Measurements from ENCODE around the gene SERTAD2.

SERTAD2 gene

GRCh38 chr2:64661741-64662169, 8.0 kb upstream of the SERTAD2 start:
- FAIRE-seq: no peak
- TF ChIP-seq CTCF (IDR thresholded peaks at IDR 0.05; ENCODE audit: insufficient read depth, missing control alignments): no peak
- no peak for DNase-seq (ENCODE audit: insufficient read length, low spot score)

- no peak for TF ChIP-seq CTCF (IDR thresholded peaks at IDR 0.05; ENCODE audit: insufficient read depth, missing control alignments)
- DNase-seq (ENCODE audit: insufficient read length, low spot score): no peak
- FAIRE-seq: no peak
Measured at GRCh38 chr2:64659252-64659651, 5.5 kb upstream of the SERTAD2 start.

- TF ChIP-seq CTCF (IDR thresholded peaks at IDR 0.05; ENCODE audit: insufficient read depth, missing control alignments): no peak
- no peak for DNase-seq (ENCODE audit: insufficient read length, low spot score)
- no peak for FAIRE-seq
Measured at GRCh38 chr2:64658269-64658668, 4.6 kb upstream of the SERTAD2 start.

- no peak for DNase-seq (ENCODE audit: insufficient read length, low spot score)
- no peak for FAIRE-seq
Measured at GRCh38 chr2:64657411-64657810, 3.7 kb upstream of the SERTAD2 start.

GRCh38 chr2:64656379-64656778, 2.7 kb upstream of the SERTAD2 start:
- DNase-seq (ENCODE audit: insufficient read length, low spot score) (no peak), FAIRE-seq (no peak)
- TF ChIP-seq CTCF (IDR thresholded peaks at IDR 0.05; ENCODE audit: insufficient read depth, missing control alignments): no peak

More at GRCh38 chr2:64657411-64657810, 3.7 kb upstream of the SERTAD2 start:
- no peak for TF ChIP-seq CTCF (IDR thresholded peaks at IDR 0.05; ENCODE audit: insufficient read depth, missing control alignments)

GRCh38 chr2:64655873-64656272, 2.2 kb upstream of the SERTAD2 start:
- DNase-seq (ENCODE audit: insufficient read length, low spot score) (no peak), FAIRE-seq (no peak)
- TF ChIP-seq CTCF (IDR thresholded peaks at IDR 0.05; ENCODE audit: insufficient read depth, missing control alignments): no peak

- DNase-seq (ENCODE audit: insufficient read length, low spot score): no peak
- peak; percentile 17 for TF ChIP-seq CTCF (IDR thresholded peaks at IDR 0.05; ENCODE audit: insufficient read depth, missing control alignments)
- no peak for FAIRE-seq
Measured at GRCh38 chr2:64655018-64655664, 1.4 kb upstream of the SERTAD2 start.

Measured in D721Med (cell line).